ENCODE measurements around the gene SUPT20H. TPM values are rescaled to one million over a fixed set of nuclear protein-coding genes. Genes with fewer than 3 reads are reported as not detected.

The SUPT20H gene
- total and polyA plus RNA-seq, 3 experiments from 2014 or later, result 51.6 to 59.6 (median 55.5) TPM

- Mint-ChIP-seq H3K27ac (peak overlapping the region; percentile 96 to 100 (median 100)), H3K4me1 (peaks cover 45 to 49% (median 47%) of the 10 kb centered on the region in 3 donors), H3K27me3 (peaks cover 0 to 14% of the 10 kb centered on the region in 2 donors), H3K4me3 (peak overlapping the region; percentile 92 to 100 (median 98)), H3K36me3 (peaks cover 0 to 54% (median 6%) of the 10 kb centered on the region in 3 donors), H3K9me3 (peaks cover 0 to 7% (median 0%) of the 10 kb centered on the region in 5 donors)
- peak in 2 of 5 donors; percentile 3 to 56 for DNase-seq
- ChIA-PET POLR2A (interaction anchor here (0.5 kb wide), 1 partner anchor 25 kb away, joined by 3 read pairs; no protein-coding TSS in a partner anchor), CTCF (interaction anchor here (1.2 to 2.2 kb wide), 3 partner anchors 13 to 16 kb away, joined by 3 to 11 read pairs (median 6); no protein-coding TSS in a partner anchor)
- peaks cover 13% of the 10 kb centered on the region for H3K36me3 ChIP-seq (ENCODE audit: insufficient read depth, low read length)
- peaks cover 22% of the 10 kb centered on the region for H3K4me1 ChIP-seq (ENCODE audit: insufficient read depth, low read length)
- H3K4me3 ChIP-seq (ENCODE audit: low read length), result peak overlapping the region; percentile 95
- no peaks in the 10 kb centered on the region for H3K27me3 ChIP-seq (ENCODE audit: insufficient read depth, low read length, poor library complexity, severe bottlenecking)
- no peaks in the 10 kb centered on the region for H3K9me3 ChIP-seq (ENCODE audit: low read length)
- H3K27ac ChIP-seq (ENCODE audit: low read depth, low read length), result peak overlapping the region; percentile 95
Observed at GRCh38 chr13:36998624-36999041, 60.9 kb downstream of the SUPT20H start.

- H3K27me3 ChIP-seq (ENCODE audit: insufficient read depth, low read length, poor library complexity, severe bottlenecking), result no peaks in the 10 kb centered on the region
- Mint-ChIP-seq H3K9me3 (peaks cover 0 to 7% (median 0%) of the 10 kb centered on the region in 5 donors), H3K4me3 (peak overlapping the region; percentile 92 to 100 (median 98)), H3K36me3 (peaks cover 0 to 56% (median 11%) of the 10 kb centered on the region in 3 donors), H3K27ac (peak overlapping the region; percentile 90 to 100 (median 100)), H3K4me1 (peaks cover 45 to 49% (median 47%) of the 10 kb centered on the region in 3 donors), H3K27me3 (peaks cover 0 to 14% of the 10 kb centered on the region in 2 donors)
- H3K4me1 ChIP-seq (ENCODE audit: insufficient read depth, low read length), result peaks cover 22% of the 10 kb centered on the region
- H3K36me3 ChIP-seq (ENCODE audit: insufficient read depth, low read length), result peaks cover 13% of the 10 kb centered on the region
- H3K4me3 ChIP-seq (ENCODE audit: low read length), result peak overlapping the region; percentile 95
- ChIA-PET POLR2A (no interaction called here), CTCF (interaction anchor here (1.2 kb wide), 1 partner anchor 15 kb away, joined by 3 read pairs; no protein-coding TSS in a partner anchor)
- peak overlapping the region; percentile 95 for H3K27ac ChIP-seq (ENCODE audit: low read depth, low read length)
- H3K9me3 ChIP-seq (ENCODE audit: low read length), result no peaks in the 10 kb centered on the region
- DNase-seq, result no peak
Observed at GRCh38 chr13:36997716-36998427, 61.6 kb downstream of the SUPT20H start.

- peaks cover 61% of the 10 kb centered on the region for H3K36me3 ChIP-seq (ENCODE audit: insufficient read depth, low read length)
- H3K4me1 Mint-ChIP-seq, result peaks cover 13 to 22% (median 19%) of the 10 kb centered on the region in 3 donors
- CTCF ChIA-PET, result no interaction called here
Observed at GRCh38 chr13:36992362-36992761, 67.1 kb downstream of the SUPT20H start.

GRCh38 chr13:36986462-36987240 lies 72.8 kb downstream of the SUPT20H start:
- no peak for DNase-seq
- Mint-ChIP-seq H3K9me3 (no peaks in the 10 kb centered on the region), H3K4me3 (no peak overlapping the region), H3K4me1 (peaks cover 0 to 6% (median 5%) of the 10 kb centered on the region in 3 donors), H3K27ac (peak overlapping the region in 1 of 8 donors; percentile 12), H3K36me3 (peaks cover 21 to 90% (median 29%) of the 10 kb centered on the region in 3 donors), H3K27me3 (no peaks in the 10 kb centered on the region)
- no peaks in the 10 kb centered on the region for H3K4me1 ChIP-seq (ENCODE audit: insufficient read depth, low read length)
- H3K27ac ChIP-seq (ENCODE audit: low read depth, low read length), result no peak overlapping the region
- no peaks in the 10 kb centered on the region for H3K27me3 ChIP-seq (ENCODE audit: insufficient read depth, low read length, poor library complexity, severe bottlenecking)
- POLR2A ChIA-PET, result no interaction called here
- H3K36me3 ChIP-seq (ENCODE audit: insufficient read depth, low read length), result peaks cover 58% of the 10 kb centered on the region
- no peaks in the 10 kb centered on the region for H3K9me3 ChIP-seq (ENCODE audit: low read length)
- H3K4me3 ChIP-seq (ENCODE audit: low read length), result no peak overlapping the region
- CTCF ChIA-PET, result no interaction called here

More at GRCh38 chr13:36992362-36992761, 67.1 kb downstream of the SUPT20H start:
- no peaks in the 10 kb centered on the region for H3K27me3 ChIP-seq (ENCODE audit: insufficient read depth, low read length, poor library complexity, severe bottlenecking)
- Mint-ChIP-seq H3K27me3 (no peaks in the 10 kb centered on the region), H3K9me3 (no peaks in the 10 kb centered on the region), H3K4me3 (peak overlapping the region in 1 of 7 donors; percentile 40), H3K27ac (no peak overlapping the region), H3K36me3 (peaks cover 14 to 85% (median 33%) of the 10 kb centered on the region in 3 donors)
- POLR2A ChIA-PET, result no interaction called here
- H3K4me3 ChIP-seq (ENCODE audit: low read length), result no peak overlapping the region
- peaks cover under 1% of the 10 kb centered on the region for H3K4me1 ChIP-seq (ENCODE audit: insufficient read depth, low read length)
- H3K27ac ChIP-seq (ENCODE audit: low read depth, low read length), result no peak overlapping the region
- no peaks in the 10 kb centered on the region for H3K9me3 ChIP-seq (ENCODE audit: low read length)
- DNase-seq, result no peak

- Mint-ChIP-seq H3K4me1 (peaks cover 0 to 3% (median 0%) of the 10 kb centered on the region in 3 donors), H3K27ac (peak overlapping the region in 1 of 8 donors; percentile 26), H3K4me3 (no peak overlapping the region), H3K36me3 (peaks cover 11 to 71% (median 11%) of the 10 kb centered on the region in 3 donors), H3K27me3 (no peaks in the 10 kb centered on the region), H3K9me3 (no peaks in the 10 kb centered on the region)
- CTCF ChIA-PET, result interaction anchor here (0.7 to 1.1 kb wide), 3 partner anchors 13 to 18 kb away, joined by 3 read pairs; partner anchors contain the start of gene ALG5
- Histone ChIP-seq H3K27ac (ENCODE audit: low read depth, low read length) (no peak overlapping the region), H3K9me3 (ENCODE audit: low read length) (no peaks in the 10 kb centered on the region), H3K27me3 (ENCODE audit: insufficient read depth, low read length, poor library complexity, severe bottlenecking) (no peaks in the 10 kb centered on the region), H3K36me3 (ENCODE audit: insufficient read depth, low read length) (peaks cover 19% of the 10 kb centered on the region), H3K4me3 (ENCODE audit: low read length) (no peak overlapping the region), H3K4me1 (ENCODE audit: insufficient read depth, low read length) (no peaks in the 10 kb centered on the region)
- no peak for DNase-seq
- POLR2A ChIA-PET, result no interaction called here
Observed at GRCh38 chr13:36981156-36981743, 78.2 kb downstream of the SUPT20H start.

DNA sequence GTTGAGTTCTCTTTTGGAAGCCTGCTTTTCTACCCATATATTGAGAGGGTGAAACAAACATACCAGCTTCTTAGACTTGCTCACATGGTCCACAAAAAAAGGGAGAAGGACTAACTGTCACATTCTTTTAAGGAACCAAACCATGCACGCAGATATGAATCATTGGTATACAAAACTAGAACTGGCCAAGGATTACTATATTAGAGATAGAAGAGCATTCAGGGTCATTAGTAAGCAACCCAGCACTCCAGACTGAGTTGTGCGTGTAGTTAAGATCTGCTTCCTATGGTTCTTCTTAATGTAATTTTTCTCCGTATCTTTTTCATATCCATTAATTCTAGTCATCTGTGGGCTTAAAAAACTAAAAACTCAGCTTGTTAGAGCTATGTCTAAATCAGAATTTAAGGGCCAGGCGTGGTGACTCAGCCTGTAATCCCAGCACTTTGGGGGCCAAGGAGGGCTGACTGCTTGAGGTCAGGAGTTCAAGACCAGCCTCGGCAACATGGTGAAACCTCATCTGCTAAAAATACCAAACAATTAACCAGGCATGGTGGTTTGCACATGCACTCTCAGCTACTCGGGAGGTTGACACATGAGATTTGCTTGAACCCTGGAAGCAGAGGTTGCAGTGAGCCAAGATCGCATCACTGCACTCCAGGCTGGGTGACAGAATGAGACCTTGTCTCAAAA lies 80.0 kb downstream of the SUPT20H start:
- no peak for DNase-seq
- Histone ChIP-seq H3K4me3 (ENCODE audit: low read length) (no peak overlapping the region), H3K27ac (ENCODE audit: low read depth, low read length) (no peak overlapping the region), H3K27me3 (ENCODE audit: insufficient read depth, low read length, poor library complexity, severe bottlenecking) (no peaks in the 10 kb centered on the region), H3K36me3 (ENCODE audit: insufficient read depth, low read length) (peaks cover 16% of the 10 kb centered on the region), H3K4me1 (ENCODE audit: insufficient read depth, low read length) (no peaks in the 10 kb centered on the region), H3K9me3 (ENCODE audit: low read length) (no peaks in the 10 kb centered on the region)
- H3K27me3 Mint-ChIP-seq, result no peaks in the 10 kb centered on the region
- CTCF ChIA-PET, result no interaction called here
- H3K4me1 Mint-ChIP-seq, result peaks cover 0 to 3% (median 3%) of the 10 kb centered on the region in 3 donors
- no peak overlapping the region for H3K4me3 Mint-ChIP-seq
- peaks cover 13 to 67% (median 17%) of the 10 kb centered on the region in 3 donors for H3K36me3 Mint-ChIP-seq
- POLR2A ChIA-PET, result interaction anchor here (0.6 kb wide), 1 partner anchor 41 kb away, joined by 3 read pairs; no protein-coding TSS in a partner anchor
- H3K27ac Mint-ChIP-seq, result peak overlapping the region in 1 of 8 donors; percentile 13
- peaks cover 0 to 4% (median 0%) of the 10 kb centered on the region in 5 donors for H3K9me3 Mint-ChIP-seq

DNA sequence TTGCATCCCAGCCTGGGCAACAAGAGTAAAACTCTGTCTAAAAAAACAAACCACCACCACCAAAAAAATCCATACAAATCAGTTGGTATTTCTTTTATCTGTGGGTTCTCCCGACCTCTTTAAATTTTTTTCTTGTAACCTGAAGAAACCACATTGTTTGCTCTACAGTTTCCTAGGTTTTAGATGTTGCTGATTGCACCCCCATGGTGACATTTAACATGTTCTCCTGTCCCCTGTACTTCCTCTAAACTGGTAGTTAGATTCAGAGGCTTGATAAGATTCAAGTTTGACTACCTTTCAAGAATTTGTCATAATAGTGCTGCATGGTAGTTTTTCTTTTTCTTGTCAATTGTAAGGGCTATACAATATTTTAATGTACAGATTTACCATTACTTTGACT lies 84.3 kb downstream of the SUPT20H start:
- Histone ChIP-seq H3K27me3 (ENCODE audit: insufficient read depth, low read length, poor library complexity, severe bottlenecking) (no peaks in the 10 kb centered on the region), H3K4me1 (ENCODE audit: insufficient read depth, low read length) (no peaks in the 10 kb centered on the region), H3K27ac (ENCODE audit: low read depth, low read length) (no peak overlapping the region), H3K36me3 (ENCODE audit: insufficient read depth, low read length) (peaks cover 11% of the 10 kb centered on the region), H3K9me3 (ENCODE audit: low read length) (no peaks in the 10 kb centered on the region), H3K4me3 (ENCODE audit: low read length) (no peak overlapping the region)
- H3K27me3 Mint-ChIP-seq, result no peaks in the 10 kb centered on the region
- peaks cover 0 to 3% (median 0%) of the 10 kb centered on the region in 3 donors for H3K4me1 Mint-ChIP-seq
- peaks cover 18 to 63% (median 18%) of the 10 kb centered on the region in 3 donors for H3K36me3 Mint-ChIP-seq
- no peak for DNase-seq
- H3K4me3 Mint-ChIP-seq, result no peak overlapping the region
- peaks cover 0 to 4% (median 0%) of the 10 kb centered on the region in 5 donors for H3K9me3 Mint-ChIP-seq
- ChIA-PET CTCF (no interaction called here), POLR2A (no interaction called here)
- no peak overlapping the region for H3K27ac Mint-ChIP-seq
